ENCODE measurements around the gene ITIH4.

ITIH4 gene

GRCh38 chr3:52847726-52848125, 17.3 kb upstream of the ITIH4 start:
- no peak for DNase-seq

- no peak for DNase-seq
Observed at GRCh38 chr3:52847241-52847640, 16.8 kb upstream of the ITIH4 start.

- DNase-seq: no peak
Observed at GRCh38 chr3:52846432-52846965, 16.0 kb upstream of the ITIH4 start.

- DNase-seq: peak; percentile 31
Observed at GRCh38 chr3:52845691-52846431, 15.4 kb upstream of the ITIH4 start.

GRCh38 chr3:52845157-52845556, 14.7 kb upstream of the ITIH4 start:
- DNase-seq: no peak

GRCh38 chr3:52844290-52844975, 14.0 kb upstream of the ITIH4 start:
- DNase-seq: no peak

- DNase-seq: no peak
Observed at GRCh38 chr3:52843881-52844280, 13.4 kb upstream of the ITIH4 start.

GRCh38 chr3:52843108-52843865, 12.8 kb upstream of the ITIH4 start:
- DNase-seq: no peak

GRCh38 chr3:52842424-52842823, 12.0 kb upstream of the ITIH4 start:
- DNase-seq: no peak

- no peak for DNase-seq
Observed at GRCh38 chr3:52841981-52842340, 11.5 kb upstream of the ITIH4 start.

- DNase-seq: no peak
Observed at GRCh38 chr3:52841211-52841980, 10.9 kb upstream of the ITIH4 start.

- no peak for DNase-seq
Observed at GRCh38 chr3:52839892-52840545, 9.5 kb upstream of the ITIH4 start.

GRCh38 chr3:52839268-52839575, 8.8 kb upstream of the ITIH4 start:
- DNase-seq: no peak

- no peak for DNase-seq
Observed at GRCh38 chr3:52838561-52839267, 8.2 kb upstream of the ITIH4 start.

GRCh38 chr3:52836986-52837385, 6.5 kb upstream of the ITIH4 start:
- DNase-seq: no peak

GRCh38 chr3:52836471-52836845, 6.0 kb upstream of the ITIH4 start:
- no peak for DNase-seq

- DNase-seq: no peak
Observed at GRCh38 chr3:52835766-52836470, 5.4 kb upstream of the ITIH4 start.

- DNase-seq: no peak
Observed at GRCh38 chr3:52834871-52835501, 4.5 kb upstream of the ITIH4 start, which contains the start of gene MUSTN1. MUSTN1 (minus strand) TSS chr3:52835019; CDS start chr3:52834948, 71 bp downstream.

GRCh38 chr3:52833202-52833601, 2.7 kb upstream of the ITIH4 start:
- no peak for DNase-seq

GRCh38 chr3:52831500-52832301, 1.2 kb upstream of the ITIH4 start:
- DNase-seq: no peak
